Neural cell (in vitro differentiated cells): ENCODE data around the gene ZNF467. TPM values are rescaled to one million over a fixed set of nuclear protein-coding genes. Genes with fewer than 3 reads are reported as not detected.

ENCODE experiments used
- H2AFZ ChIP-seq: fragments of 200-600, 300-800 bp; sonication (generic), shearing (Covaris generic); 2 replicates; pipeline ENCODE4 v1.6.0; 2014; ENCODE audit warnings: low read depth, mild to moderate bottlenecking, antibody characterized with exemption, low read length, moderate library complexity
- H3F3A ChIP-seq: fragments of 200-600 bp; shearing (Covaris generic); 2 replicates; pipeline ENCODE4 v1.6.1; 2016; ENCODE audit warnings: mild to moderate bottlenecking, moderate library complexity, mixed read lengths, antibody characterized with exemption, low read length; ENCODE audit not compliant: insufficient read depth, poor library complexity, severe bottlenecking
- H3K27ac ChIP-seq: fragments of 200-600, 300-800 bp; sonication (generic), shearing (Covaris generic); 2 replicates; pipeline ENCODE4 v1.5.1; 2014; ENCODE audit warnings: mild to moderate bottlenecking, low read length, moderate library complexity
- H3K27me3 ChIP-seq: fragments of 300-800, 200-600 bp; sonication (generic), shearing (Covaris generic); 2 replicates; pipeline ENCODE4 v1.6.0; 2014; ENCODE audit warnings: mild to moderate bottlenecking, low read depth, low read length, moderate library complexity; ENCODE audit not compliant: insufficient read depth
- H3K36me3 ChIP-seq: fragments of 300-800, 200-600 bp; sonication (generic), shearing (Covaris generic); 2 replicates; pipeline ENCODE4 v1.5.1; 2014; ENCODE audit warnings: mild to moderate bottlenecking, antibody characterized with exemption, low read length, moderate library complexity; ENCODE audit not compliant: insufficient read depth
- H3K4me2 ChIP-seq: fragments of 300-800, 200-600 bp; sonication (generic), shearing (Covaris generic); 2 replicates; pipeline ENCODE4 v1.6.0; 2014; ENCODE audit warnings: mild to moderate bottlenecking, low read length
- H3K4me3 ChIP-seq: fragments of 300-800, 200-600 bp; sonication (generic), shearing (Covaris generic); 2 replicates; pipeline ENCODE4 v1.5.1; 2014; ENCODE audit warnings: mild to moderate bottlenecking, low read length, moderate library complexity
- H3K79me2 ChIP-seq: fragments of 200-600 bp; shearing (Covaris generic); replicated peaks from 2 replicates; pipeline ENCODE4 v1.6.0; 2014; ENCODE audit warnings: mild to moderate bottlenecking, low read length, moderate library complexity; ENCODE audit not compliant: insufficient read depth
- H3K9ac ChIP-seq: fragments of 300-800, 200-600 bp; sonication (generic), shearing (Covaris generic); 2 replicates; pipeline ENCODE4 v1.6.1; 2016; ENCODE audit warnings: mild to moderate bottlenecking, low read length, mixed read lengths
- H3K9me2 ChIP-seq: fragments of 200-600 bp; shearing (Covaris generic); 2 replicates; pipeline ENCODE4 v1.6.1; 2016; ENCODE audit warnings: mild to moderate bottlenecking, low read length, mixed read lengths; ENCODE audit not compliant: insufficient read depth
- H3K9me3 ChIP-seq: fragments of 200-600, 300-800 bp; sonication (generic), shearing (Covaris generic); 2 replicates; pipeline ENCODE4 v1.6.1; 2016; ENCODE audit warnings: mild to moderate bottlenecking, mixed run types, low read length, moderate library complexity, mixed read lengths
- H4K20me1 ChIP-seq: fragments of 200-600 bp; shearing (Covaris generic); 2 replicates; pipeline ENCODE4 v1.6.1; 2016; ENCODE audit warnings: mild to moderate bottlenecking, mixed run types; ENCODE audit not compliant: insufficient read depth
- CTCF ChIP-seq: fragments of 450-650 bp; IDR thresholded peaks from 2 replicates; pipeline ENCODE4 v1.5.1; 2014; ENCODE audit warnings: antibody characterized with exemption, mild to moderate bottlenecking, moderate library complexity; ENCODE audit not compliant: poor library complexity, severe bottlenecking
- EP300 ChIP-seq: fragments of 450-650 bp; conservative IDR thresholded peaks from 2 replicates; pipeline ENCODE4 v1.6.1; 2014; ENCODE audit warnings: antibody characterized with exemption, mild to moderate bottlenecking, moderate library complexity; ENCODE audit not compliant: poor library complexity, severe bottlenecking
- EZH2 ChIP-seq: fragments of 200-600, 300-800 bp; shearing (Covaris generic), sonication (generic); IDR thresholded peaks from 2 replicates; pipeline ENCODE4 v1.6.1; 2014; ENCODE audit warnings: antibody characterized with exemption, low read length, borderline replicate concordance, mild to moderate bottlenecking; ENCODE audit not compliant: insufficient read depth, poor library complexity, severe bottlenecking
- MXI1 ChIP-seq: fragments of 450-650 bp; conservative IDR thresholded peaks from 2 replicates; pipeline ENCODE4 v1.6.1; 2014; ENCODE audit warnings: antibody characterized with exemption, mild to moderate bottlenecking; ENCODE audit not compliant: poor library complexity, severe bottlenecking
- POLR2AphosphoS5 ChIP-seq: IDR thresholded peaks from 2 replicates; pipeline ENCODE4 v1.6.1; 2012
- RAD21 ChIP-seq: fragments of 450-650 bp; conservative IDR thresholded peaks from 2 replicates; pipeline ENCODE4 v1.6.1; 2014; ENCODE audit warnings: antibody characterized with exemption, mild to moderate bottlenecking, moderate library complexity
- SMC3 ChIP-seq: fragments of 450-650 bp; conservative IDR thresholded peaks from 2 replicates; pipeline ENCODE4 v1.6.1; 2014; ENCODE audit warnings: antibody characterized with exemption, mild to moderate bottlenecking, moderate library complexity; ENCODE audit not compliant: poor library complexity
- TAF1 ChIP-seq: IDR thresholded peaks from 2 replicates; pipeline ENCODE4 v1.6.1; 2012; ENCODE audit warnings: low read depth
- polyA plus RNA-seq: library from polyadenylated mRNA; depleted of rRNA; stranded (reverse); fragments of >200 nt; gene quantifications from 2 replicates; pipeline ENCODE4 v1.2.3, GENCODE V29; 2014
- TF ChIP-seq, protein P1 (sequence below): IDR thresholded peaks from 2 replicates; pipeline ENCODE4 v1.6.1; 2012; ENCODE audit warnings: borderline replicate concordance

The ZNF467 gene
- polyA plus RNA-seq, 1 donor from 2014 or later = 11.9 TPM

GRCh38 chr7:149723082-149723767, 50.2 kb downstream of the ZNF467 start:
- Histone ChIP-seq H3K4me2 (no peak overlapping the region), H3K36me3 (no peaks in the 10 kb centered on the region), H3K9me2 (no peaks in the 10 kb centered on the region), H3K79me2 (no peaks in the 10 kb centered on the region), H3F3A (no peaks in the 10 kb centered on the region), H3K9ac (no peak overlapping the region), H4K20me1 (no peaks in the 10 kb centered on the region), H3K9me3 (no peaks in the 10 kb centered on the region), H3K27ac (no peak overlapping the region), H3K27me3 (no peaks in the 10 kb centered on the region), H3K4me3 (no peak overlapping the region), H2AFZ (no peak overlapping the region)
- TF ChIP-seq RAD21 (no peak), MXI1 (no peak), TAF1 (no peak), CTCF (no peak)
- TF ChIP-seq, protein P1, sequence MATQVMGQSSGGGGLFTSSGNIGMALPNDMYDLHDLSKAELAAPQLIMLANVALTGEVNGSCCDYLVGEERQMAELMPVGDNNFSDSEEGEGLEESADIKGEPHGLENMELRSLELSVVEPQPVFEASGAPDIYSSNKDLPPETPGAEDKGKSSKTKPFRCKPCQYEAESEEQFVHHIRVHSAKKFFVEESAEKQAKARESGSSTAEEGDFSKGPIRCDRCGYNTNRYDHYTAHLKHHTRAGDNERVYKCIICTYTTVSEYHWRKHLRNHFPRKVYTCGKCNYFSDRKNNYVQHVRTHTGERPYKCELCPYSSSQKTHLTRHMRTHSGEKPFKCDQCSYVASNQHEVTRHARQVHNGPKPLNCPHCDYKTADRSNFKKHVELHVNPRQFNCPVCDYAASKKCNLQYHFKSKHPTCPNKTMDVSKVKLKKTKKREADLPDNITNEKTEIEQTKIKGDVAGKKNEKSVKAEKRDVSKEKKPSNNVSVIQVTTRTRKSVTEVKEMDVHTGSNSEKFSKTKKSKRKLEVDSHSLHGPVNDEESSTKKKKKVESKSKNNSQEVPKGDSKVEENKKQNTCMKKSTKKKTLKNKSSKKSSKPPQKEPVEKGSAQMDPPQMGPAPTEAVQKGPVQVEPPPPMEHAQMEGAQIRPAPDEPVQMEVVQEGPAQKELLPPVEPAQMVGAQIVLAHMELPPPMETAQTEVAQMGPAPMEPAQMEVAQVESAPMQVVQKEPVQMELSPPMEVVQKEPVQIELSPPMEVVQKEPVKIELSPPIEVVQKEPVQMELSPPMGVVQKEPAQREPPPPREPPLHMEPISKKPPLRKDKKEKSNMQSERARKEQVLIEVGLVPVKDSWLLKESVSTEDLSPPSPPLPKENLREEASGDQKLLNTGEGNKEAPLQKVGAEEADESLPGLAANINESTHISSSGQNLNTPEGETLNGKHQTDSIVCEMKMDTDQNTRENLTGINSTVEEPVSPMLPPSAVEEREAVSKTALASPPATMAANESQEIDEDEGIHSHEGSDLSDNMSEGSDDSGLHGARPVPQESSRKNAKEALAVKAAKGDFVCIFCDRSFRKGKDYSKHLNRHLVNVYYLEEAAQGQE = no peak

DNA sequence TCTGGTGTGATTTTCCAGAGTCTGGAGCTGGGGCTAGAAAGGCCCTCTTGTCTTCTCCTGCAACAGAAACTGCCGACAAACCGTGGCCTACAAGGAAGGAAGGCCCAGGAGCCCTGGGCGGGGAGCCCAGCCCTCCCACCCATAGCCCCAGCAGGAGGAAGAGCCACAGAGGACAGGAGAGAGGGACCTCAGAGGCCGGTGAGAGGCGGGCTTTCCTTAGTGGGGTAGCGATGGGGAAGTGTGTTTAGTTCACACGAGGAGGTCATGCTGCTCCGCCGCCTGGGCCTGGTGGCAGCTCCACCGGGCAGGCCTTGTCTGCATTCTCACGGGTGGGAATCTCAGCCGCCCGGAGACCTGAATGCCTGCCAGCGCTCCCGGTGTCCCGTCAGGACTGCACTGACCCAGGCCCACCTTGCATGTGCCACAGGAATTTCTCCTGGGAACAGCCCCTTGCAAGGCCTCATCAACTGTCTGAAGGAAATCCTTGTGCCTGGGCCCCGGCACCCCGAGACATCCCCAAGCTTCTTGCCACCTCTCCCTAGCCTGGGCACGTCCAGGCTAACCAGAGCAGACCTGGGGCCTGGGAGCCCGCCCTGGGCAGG, 50.9 kb downstream of the ZNF467 start:
- Histone ChIP-seq H3K9me3 (no peaks in the 10 kb centered on the region), H4K20me1 (no peaks in the 10 kb centered on the region), H3K9me2 (no peaks in the 10 kb centered on the region), H3K27me3 (no peaks in the 10 kb centered on the region), H2AFZ (no peak overlapping the region), H3K36me3 (no peaks in the 10 kb centered on the region), H3K4me3 (no peak overlapping the region), H3K9ac (no peak overlapping the region), H3F3A (no peaks in the 10 kb centered on the region), H3K27ac (no peak overlapping the region), H3K79me2 (no peaks in the 10 kb centered on the region), H3K4me2 (no peak overlapping the region)
- no peak for TF ChIP-seq POLR2AphosphoS5
- no peak for TF ChIP-seq MXI1
- no peak for TF ChIP-seq RAD21
- no peak for TF ChIP-seq EZH2
- TF ChIP-seq EP300 = no peak
- TF ChIP-seq TAF1 = no peak
- no peak for TF ChIP-seq SMC3
- no peak for TF ChIP-seq CTCF
